SK-N-MC (cell line): ENCODE measurements around the gene NCKAP5.

Source experiments
- DNase-seq: peaks from one replicate; pipeline ENCODE4 v3.0.0-alpha.2; 2011; ENCODE audit warnings: low read depth, low spot score
- H3K27ac ChIP-seq: fragments of 200-600 bp; sonication (generic); 2 replicates; pipeline ENCODE4 v1.5.1; 2016; ENCODE audit warnings: mixed run types
- H3K36me3 ChIP-seq: fragments of 200-600 bp; sonication (generic); 2 replicates; pipeline ENCODE4 v1.6.1; 2017; ENCODE audit warnings: antibody characterized with exemption, low read length, mixed read lengths; ENCODE audit not compliant: insufficient read depth
- H3K4me3 ChIP-seq: fragments of 200-600 bp; sonication (generic); 2 replicates; pipeline ENCODE4 v1.5.1; 2016
- H3K9ac ChIP-seq: fragments of 200-600 bp; sonication (generic); 2 replicates; pipeline ENCODE4 v1.8.0; 2017; ENCODE audit warnings: mixed run types, mixed read lengths; ENCODE audit not compliant: insufficient read length
- H3K9me3 ChIP-seq: fragments of 200-600 bp; sonication (generic); 2 replicates; pipeline ENCODE4 v1.6.1; 2017; ENCODE audit warnings: low read depth, mild to moderate bottlenecking, antibody characterized with exemption, low read length, moderate library complexity, mixed read lengths
- EZH2 ChIP-seq: fragments of 200-600 bp; sonication (generic); IDR thresholded peaks from one replicate; pipeline ENCODE4 v1.6.1; 2017; ENCODE audit warnings: antibody characterized with exemption
- FOXP2 ChIP-seq: optimal IDR thresholded peaks from 2 replicates; pipeline ENCODE3; 2011; ENCODE audit warnings: mild to moderate bottlenecking, moderate library complexity; ENCODE audit not compliant: insufficient read depth; ENCODE audit errors: extremely low read length, control extremely low read depth
- POLR2AphosphoS5 ChIP-seq: IDR thresholded peaks from 2 replicates; pipeline ENCODE4 v1.6.1; 2012; ENCODE audit warnings: mild to moderate bottlenecking, low read depth, low read length, borderline replicate concordance

NCKAP5 gene

DNA sequence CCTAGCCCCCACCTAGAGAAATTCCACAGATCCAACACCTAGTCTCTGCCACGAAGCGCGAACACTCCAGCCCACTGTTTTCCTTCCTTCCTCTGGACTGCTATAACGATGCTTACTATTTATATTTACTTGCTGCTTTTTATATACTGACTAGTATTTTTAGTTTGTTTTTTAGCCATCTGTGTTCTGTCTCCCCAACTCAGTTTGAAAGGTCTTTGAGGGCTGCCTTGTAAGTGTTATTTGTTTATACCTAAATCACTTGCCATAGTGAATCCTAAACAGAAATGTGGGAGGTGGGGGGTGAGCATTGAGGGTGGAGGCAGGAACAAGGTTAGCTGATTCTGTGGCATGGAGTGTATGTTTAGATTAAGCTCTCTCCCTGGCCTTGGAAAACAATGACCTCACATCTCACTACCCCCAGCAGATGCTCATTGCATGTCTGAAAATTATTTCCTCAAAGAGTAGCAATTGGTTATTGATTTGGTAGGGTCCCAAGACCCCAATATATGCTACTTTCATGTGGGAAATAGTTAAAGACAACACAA is 1.1 kb upstream of the NCKAP5 start:
- Histone ChIP-seq H3K27ac (no peak overlapping the region), H3K36me3 (no peaks in the 10 kb centered on the region), H3K9ac (no peak overlapping the region), H3K9me3 (no peaks in the 10 kb centered on the region), H3K4me3 (no peak overlapping the region)
- no peak for DNase-seq
- no peak for TF ChIP-seq EZH2
- TF ChIP-seq POLR2AphosphoS5, result no peak
- TF ChIP-seq FOXP2, result no peak

DNA sequence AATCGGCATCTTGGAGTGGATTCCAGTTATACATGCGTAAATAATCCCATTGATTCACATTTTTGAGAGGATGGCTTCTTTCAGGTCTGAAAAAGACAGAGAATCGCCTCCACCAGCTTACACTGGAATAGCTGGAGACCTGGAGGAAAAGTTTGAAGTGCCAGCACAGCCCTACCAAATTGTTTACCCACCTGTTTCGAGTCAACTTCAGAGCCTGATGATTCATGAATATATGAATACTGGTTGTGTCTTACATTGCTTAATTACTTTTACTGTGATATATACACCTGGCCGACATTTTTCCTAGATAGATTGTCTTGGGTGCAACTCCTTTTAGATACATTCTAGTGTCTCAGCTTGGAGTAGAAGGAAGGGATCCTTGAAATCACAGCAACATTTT is 335 bp upstream of the NCKAP5 start:
- DNase-seq, result no peak
- Histone ChIP-seq H3K27ac (peak overlapping the region; percentile 82), H3K9me3 (no peaks in the 10 kb centered on the region), H3K36me3 (no peaks in the 10 kb centered on the region), H3K9ac (peak overlapping the region; percentile 72), H3K4me3 (peak overlapping the region; percentile 78)
- TF ChIP-seq POLR2AphosphoS5 (no peak), EZH2 (no peak), FOXP2 (no peak)

DNA sequence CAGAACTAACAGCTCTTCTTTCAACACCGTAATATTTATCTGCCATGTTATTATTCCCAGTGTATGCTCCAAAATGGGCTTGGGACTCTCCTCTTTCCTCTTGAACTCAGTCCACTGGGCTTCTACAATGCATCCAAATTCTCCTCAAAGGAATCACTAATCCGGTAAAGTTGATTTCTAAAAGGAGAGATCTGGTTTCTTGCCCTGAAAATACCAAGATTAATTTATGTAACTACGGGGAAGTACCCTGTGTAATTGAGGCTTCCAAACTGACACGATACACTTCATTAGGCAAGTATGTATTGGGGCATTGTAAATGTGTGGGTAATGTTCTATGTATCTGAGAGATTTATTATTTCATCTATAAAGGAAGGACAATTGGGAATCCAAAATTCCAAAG is 5.7 kb downstream of the NCKAP5 start:
- no peak overlapping the region for H3K4me3 ChIP-seq
- H3K9me3 ChIP-seq, result no peaks in the 10 kb centered on the region
- TF ChIP-seq FOXP2, result no peak
- no peak for TF ChIP-seq POLR2AphosphoS5
- TF ChIP-seq EZH2, result no peak
- no peaks in the 10 kb centered on the region for H3K36me3 ChIP-seq
- H3K9ac ChIP-seq, result no peak overlapping the region
- peak overlapping the region; percentile 94 for H3K27ac ChIP-seq
- no peak for DNase-seq

DNA sequence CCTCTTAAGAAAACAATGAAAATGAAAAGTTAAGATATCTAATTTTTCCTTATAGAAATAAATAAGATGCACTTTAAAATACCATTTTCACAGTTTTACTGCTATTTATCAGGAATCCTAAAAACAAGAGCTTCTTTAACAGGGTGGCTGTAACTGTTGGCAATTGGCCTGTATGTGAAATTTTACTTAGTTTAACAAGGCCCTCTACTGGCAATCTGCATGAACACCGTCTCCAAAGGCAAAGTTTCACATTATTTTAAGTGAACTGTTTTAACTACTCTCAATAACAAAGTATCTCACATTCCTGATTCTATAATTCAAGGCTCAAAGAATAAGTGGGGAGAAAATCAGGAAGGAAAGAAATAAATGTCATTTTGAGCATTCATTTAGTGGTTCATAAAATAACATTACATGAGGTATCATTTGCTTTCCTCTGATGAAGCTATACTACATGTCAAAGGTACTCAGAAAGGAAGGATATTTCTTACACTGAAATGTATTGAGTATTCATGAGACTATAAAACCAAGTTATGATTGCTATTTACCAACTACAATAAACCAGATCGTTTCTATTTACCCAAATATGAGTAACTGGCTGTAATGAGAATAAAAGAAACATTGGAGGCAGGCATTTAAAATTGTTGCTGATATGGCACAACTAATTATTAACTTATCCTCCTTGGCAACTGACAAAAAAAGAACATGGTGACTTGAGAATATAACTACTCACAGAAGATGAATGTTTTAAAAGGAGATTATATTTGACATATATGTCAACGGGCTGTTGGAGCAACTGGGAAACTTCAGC is 7.0 kb downstream of the NCKAP5 start:
- Histone ChIP-seq H3K4me3 (peak overlapping the region; percentile 7; the same call in 1 of the 2 replicates), H3K27ac (peak overlapping the region; percentile 94), H3K9ac (peak overlapping the region; percentile 51), H3K9me3 (no peaks in the 10 kb centered on the region), H3K36me3 (no peaks in the 10 kb centered on the region)
- peak; percentile 90 for DNase-seq
- TF ChIP-seq EZH2 (no peak), FOXP2 (no peak), POLR2AphosphoS5 (no peak)

DNA sequence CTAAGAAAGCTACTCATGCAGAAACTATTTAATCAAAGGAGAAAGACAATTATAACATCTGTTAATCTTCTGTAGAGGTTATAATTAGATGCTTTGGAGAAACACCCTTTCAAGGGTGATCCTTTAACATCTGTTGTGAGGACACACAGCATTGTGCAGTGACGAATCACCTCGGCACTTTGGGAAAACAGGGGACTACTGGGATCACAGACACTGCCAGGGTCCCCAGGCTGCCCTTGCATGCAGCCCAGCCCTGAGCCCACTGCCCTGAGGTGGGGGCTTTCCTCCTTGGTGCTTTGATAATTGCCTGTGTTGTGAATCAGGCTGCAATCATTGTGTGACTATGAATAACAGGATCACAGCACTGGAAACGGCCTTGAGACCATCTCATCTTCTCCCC is 10.6 kb downstream of the NCKAP5 start:
- DNase-seq, result no peak
- H3K27ac ChIP-seq, result no peak overlapping the region
- H3K9ac ChIP-seq, result peak overlapping the region; percentile 31
- H3K4me3 ChIP-seq, result no peak overlapping the region
- no peak for TF ChIP-seq EZH2
- TF ChIP-seq FOXP2, result no peak
- no peak for TF ChIP-seq POLR2AphosphoS5
- 0 out of 2 replicates have a peak, but pooled peaks cover 4% of the 10 kb centered on the region for H3K36me3 ChIP-seq
- no peaks in the 10 kb centered on the region for H3K9me3 ChIP-seq

DNA sequence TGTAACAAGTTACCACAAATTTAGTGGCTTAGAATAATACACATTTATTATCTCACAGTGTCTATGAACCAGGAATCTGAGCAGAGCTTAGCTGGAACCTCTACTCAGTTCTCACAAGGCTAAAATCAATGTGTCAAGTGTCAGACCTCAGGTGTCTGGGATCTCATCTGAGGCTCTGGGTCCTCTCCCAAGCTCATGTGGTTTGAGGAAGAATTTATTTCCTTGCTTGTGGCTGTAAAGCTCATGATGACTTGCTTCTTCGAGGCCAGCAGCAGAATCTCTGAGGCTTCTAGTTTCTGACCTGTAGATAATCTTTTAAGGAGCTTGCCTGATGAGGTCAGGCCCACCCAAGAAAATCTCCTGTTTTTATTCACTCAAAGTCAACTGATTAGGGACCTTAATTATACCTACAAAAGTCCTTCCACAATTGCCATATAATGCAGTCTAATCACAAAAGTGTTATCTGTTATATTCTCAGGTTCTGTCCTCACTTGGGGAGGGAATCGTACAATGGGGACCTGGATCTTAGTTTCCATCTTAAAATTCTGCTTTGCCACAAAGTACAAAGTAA is 14.3 kb downstream of the NCKAP5 start:
- H3K9ac ChIP-seq, result no peak overlapping the region
- H3K36me3 ChIP-seq, result 0 out of 2 replicates have a peak, but pooled peaks cover 4% of the 10 kb centered on the region
- H3K4me3 ChIP-seq, result no peak overlapping the region
- no peaks in the 10 kb centered on the region for H3K9me3 ChIP-seq
- H3K27ac ChIP-seq, result no peak overlapping the region
- DNase-seq, result no peak
- TF ChIP-seq POLR2AphosphoS5 (no peak), FOXP2 (no peak), EZH2 (no peak)

DNA sequence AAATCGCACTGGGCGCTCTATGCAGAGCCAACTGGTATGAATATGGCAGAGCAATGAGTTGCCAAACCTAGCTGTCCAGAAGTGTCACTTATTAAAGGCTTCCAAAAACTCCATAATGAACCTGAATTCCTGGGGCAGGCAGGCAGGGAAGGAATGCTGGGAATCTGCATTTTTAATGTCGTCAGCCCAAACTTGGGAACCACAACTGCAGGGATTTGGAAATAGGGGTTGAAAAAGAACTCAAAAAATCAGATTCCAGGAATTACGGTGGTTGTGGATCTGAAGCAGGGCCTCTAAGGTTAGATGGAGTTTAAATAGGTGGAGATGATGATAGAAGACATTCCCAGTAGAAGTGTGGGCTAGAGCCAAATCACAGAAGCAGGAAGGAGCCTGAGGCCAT is 15.0 kb downstream of the NCKAP5 start:
- H3K4me3 ChIP-seq, result no peak overlapping the region
- H3K9ac ChIP-seq, result no peak overlapping the region
- no peak overlapping the region for H3K27ac ChIP-seq
- no peak for TF ChIP-seq EZH2
- TF ChIP-seq FOXP2, result no peak
- no peak for TF ChIP-seq POLR2AphosphoS5
- DNase-seq, result no peak
- no peaks in the 10 kb centered on the region for H3K9me3 ChIP-seq
- 0 out of 2 replicates have a peak, but pooled peaks cover 4% of the 10 kb centered on the region for H3K36me3 ChIP-seq

DNA sequence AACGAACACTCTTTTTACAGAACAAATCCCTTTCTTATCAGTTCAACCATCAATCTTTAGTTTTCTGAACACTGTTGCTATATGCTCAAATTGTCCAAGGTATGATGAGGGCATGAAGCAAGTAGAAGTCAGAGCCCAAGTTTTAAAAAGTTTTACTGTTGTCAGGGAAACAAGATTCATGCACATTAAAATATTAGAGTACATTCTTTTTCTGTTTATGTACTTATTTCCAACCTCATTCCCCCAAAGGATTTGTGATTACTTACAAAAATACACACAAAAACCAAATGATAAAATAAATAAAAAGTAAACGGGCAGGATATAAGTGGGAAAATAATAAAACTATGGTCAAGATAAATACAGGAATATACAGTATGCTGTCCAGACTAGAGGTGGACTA is 15.4 kb downstream of the NCKAP5 start:
- TF ChIP-seq EZH2 (no peak), FOXP2 (no peak), POLR2AphosphoS5 (no peak)
- H3K9ac ChIP-seq, result no peak overlapping the region
- DNase-seq, result no peak
- H3K4me3 ChIP-seq, result no peak overlapping the region
- H3K36me3 ChIP-seq, result 0 out of 2 replicates have a peak, but pooled peaks cover 4% of the 10 kb centered on the region
- H3K27ac ChIP-seq, result no peak overlapping the region
- H3K9me3 ChIP-seq, result no peaks in the 10 kb centered on the region
